OCI-LY1 (cell line): ENCODE results near the gene CDK18.

ENCODE experiments used
- H2AFZ ChIP-seq: fragments of 200-600 bp; sonication (generic), shearing (Covaris generic); 2 replicates; pipeline ENCODE4 v1.6.0; 2014; ENCODE audit warnings: antibody characterized with exemption, mild to moderate bottlenecking, low read length
- H3F3A ChIP-seq: fragments of 200-600 bp; sonication (generic), shearing (Covaris generic); 2 replicates; pipeline ENCODE4 v1.6.0; 2014; ENCODE audit warnings: mild to moderate bottlenecking, antibody characterized with exemption, low read length, moderate library complexity; ENCODE audit not compliant: insufficient read depth
- H3K27ac ChIP-seq: fragments of 200-600 bp; sonication (generic); 2 replicates; pipeline ENCODE4 v1.5.1; 2014; ENCODE audit warnings: low read length, mixed run types, mild to moderate bottlenecking, low read depth; ENCODE audit not compliant: poor library complexity, severe bottlenecking
- H3K27me3 ChIP-seq: fragments of 200-600 bp; sonication (generic); 2 replicates; pipeline ENCODE4 v1.6.0; 2014; ENCODE audit warnings: antibody characterized with exemption, mild to moderate bottlenecking, low read length, moderate library complexity; ENCODE audit not compliant: insufficient read depth
- H3K36me3 ChIP-seq: fragments of 200-600 bp; sonication (generic); 2 replicates; pipeline ENCODE4 v1.6.1; 2014; ENCODE audit warnings: mild to moderate bottlenecking, antibody characterized with exemption, low read length, moderate library complexity, mixed read lengths; ENCODE audit not compliant: insufficient read depth
- H3K4me1 ChIP-seq: fragments of 200-600 bp; sonication (generic); 2 replicates; pipeline ENCODE4 v1.5.1; 2014; ENCODE audit warnings: mild to moderate bottlenecking, low read length, moderate library complexity; ENCODE audit not compliant: insufficient read depth, severe bottlenecking
- H3K4me2 ChIP-seq: fragments of 200-600 bp; sonication (generic), shearing (Covaris generic); 2 replicates; pipeline ENCODE4 v1.6.1; 2014; ENCODE audit warnings: low read length
- H3K4me3 ChIP-seq: fragments of 200-600 bp; sonication (generic); 2 replicates; pipeline ENCODE4 v1.5.1; 2014; ENCODE audit warnings: low read length, low read depth, mild to moderate bottlenecking, mixed read lengths; ENCODE audit not compliant: poor library complexity, severe bottlenecking
- H3K79me2 ChIP-seq: fragments of 200-600 bp; shearing (Covaris generic); 2 replicates; pipeline ENCODE4 v1.6.1; 2016; ENCODE audit warnings: mixed run types, low read length, mixed read lengths; ENCODE audit not compliant: insufficient read depth
- H3K9ac ChIP-seq: fragments of 200-600 bp; sonication (generic), shearing (Covaris generic); 2 replicates; pipeline ENCODE4 v1.6.1; 2014; ENCODE audit warnings: mild to moderate bottlenecking, low read length, mixed read lengths
- H3K9me2 ChIP-seq: fragments of 200-600 bp; sonication (generic), shearing (Covaris generic); 2 replicates; pipeline ENCODE4 v1.6.1; 2014; ENCODE audit warnings: low read depth, mild to moderate bottlenecking, low read length, mixed read lengths
- H3K9me3 ChIP-seq: fragments of 200-600 bp; shearing (Covaris generic); 2 replicates; pipeline ENCODE4 v1.6.1; 2014; ENCODE audit warnings: low read length, mixed read lengths
- H4K20me1 ChIP-seq: fragments of 200-600 bp; sonication (generic), shearing (Covaris generic); 2 replicates; pipeline ENCODE4 v1.6.0; 2016; ENCODE audit warnings: mild to moderate bottlenecking, low read length; ENCODE audit not compliant: insufficient read depth
- EZH2 ChIP-seq: fragments of 200-600 bp; sonication (generic), shearing (Covaris generic); IDR thresholded peaks from 2 replicates; pipeline ENCODE4 v1.8.0; 2017; ENCODE audit warnings: borderline replicate concordance, mixed run types, mild to moderate bottlenecking, antibody characterized with exemption, low read length, moderate library complexity, mixed read lengths
- TF ChIP-seq, protein P1 (sequence below): fragments of 200-600 bp; sonication (generic), shearing (Covaris generic); IDR thresholded peaks from 2 replicates; pipeline ENCODE4 v1.5.1; 2017; ENCODE audit warnings: mild to moderate bottlenecking, antibody characterized with exemption, low read length, moderate library complexity, mixed read lengths

CDK18 gene

DNA sequence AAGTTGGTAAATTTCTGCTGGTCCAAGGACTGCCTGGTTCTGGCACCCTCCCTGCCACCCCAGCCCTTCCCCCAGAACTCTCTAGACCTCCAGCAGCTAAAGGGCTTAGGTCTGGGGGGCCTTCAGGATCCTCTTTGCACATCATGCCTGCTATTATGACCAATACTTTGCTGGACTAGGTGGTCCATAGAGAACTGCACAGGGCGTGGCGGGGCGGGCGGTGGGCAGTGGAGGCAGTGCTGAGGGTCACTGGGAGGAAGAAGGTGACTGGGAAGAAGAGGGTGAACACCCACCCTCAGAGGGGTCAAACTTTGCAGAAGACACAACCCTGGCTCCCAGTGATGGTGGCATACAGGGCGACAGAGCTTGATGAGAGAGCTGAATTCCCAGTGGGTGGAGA lies 18.2 kb downstream of the CDK18 start:
- H3K4me1 ChIP-seq, result no peaks in the 10 kb centered on the region
- no peaks in the 10 kb centered on the region for H3F3A ChIP-seq
- no peak overlapping the region for H3K9ac ChIP-seq
- H3K4me2 ChIP-seq, result no peak overlapping the region
- no peaks in the 10 kb centered on the region for H4K20me1 ChIP-seq
- H2AFZ ChIP-seq, result no peak overlapping the region
- H3K4me3 ChIP-seq, result no peak overlapping the region
- H3K9me3 ChIP-seq, result no peaks in the 10 kb centered on the region
- peaks cover 7% of the 10 kb centered on the region for H3K27me3 ChIP-seq
- no peaks in the 10 kb centered on the region for H3K9me2 ChIP-seq
- TF ChIP-seq EZH2, result no peak
- TF ChIP-seq, protein P1, sequence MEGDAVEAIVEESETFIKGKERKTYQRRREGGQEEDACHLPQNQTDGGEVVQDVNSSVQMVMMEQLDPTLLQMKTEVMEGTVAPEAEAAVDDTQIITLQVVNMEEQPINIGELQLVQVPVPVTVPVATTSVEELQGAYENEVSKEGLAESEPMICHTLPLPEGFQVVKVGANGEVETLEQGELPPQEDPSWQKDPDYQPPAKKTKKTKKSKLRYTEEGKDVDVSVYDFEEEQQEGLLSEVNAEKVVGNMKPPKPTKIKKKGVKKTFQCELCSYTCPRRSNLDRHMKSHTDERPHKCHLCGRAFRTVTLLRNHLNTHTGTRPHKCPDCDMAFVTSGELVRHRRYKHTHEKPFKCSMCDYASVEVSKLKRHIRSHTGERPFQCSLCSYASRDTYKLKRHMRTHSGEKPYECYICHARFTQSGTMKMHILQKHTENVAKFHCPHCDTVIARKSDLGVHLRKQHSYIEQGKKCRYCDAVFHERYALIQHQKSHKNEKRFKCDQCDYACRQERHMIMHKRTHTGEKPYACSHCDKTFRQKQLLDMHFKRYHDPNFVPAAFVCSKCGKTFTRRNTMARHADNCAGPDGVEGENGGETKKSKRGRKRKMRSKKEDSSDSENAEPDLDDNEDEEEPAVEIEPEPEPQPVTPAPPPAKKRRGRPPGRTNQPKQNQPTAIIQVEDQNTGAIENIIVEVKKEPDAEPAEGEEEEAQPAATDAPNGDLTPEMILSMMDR, result no peak
- H3K27ac ChIP-seq, result no peak overlapping the region
- H3K79me2 ChIP-seq, result no peaks in the 10 kb centered on the region
- H3K36me3 ChIP-seq, result no peaks in the 10 kb centered on the region

DNA sequence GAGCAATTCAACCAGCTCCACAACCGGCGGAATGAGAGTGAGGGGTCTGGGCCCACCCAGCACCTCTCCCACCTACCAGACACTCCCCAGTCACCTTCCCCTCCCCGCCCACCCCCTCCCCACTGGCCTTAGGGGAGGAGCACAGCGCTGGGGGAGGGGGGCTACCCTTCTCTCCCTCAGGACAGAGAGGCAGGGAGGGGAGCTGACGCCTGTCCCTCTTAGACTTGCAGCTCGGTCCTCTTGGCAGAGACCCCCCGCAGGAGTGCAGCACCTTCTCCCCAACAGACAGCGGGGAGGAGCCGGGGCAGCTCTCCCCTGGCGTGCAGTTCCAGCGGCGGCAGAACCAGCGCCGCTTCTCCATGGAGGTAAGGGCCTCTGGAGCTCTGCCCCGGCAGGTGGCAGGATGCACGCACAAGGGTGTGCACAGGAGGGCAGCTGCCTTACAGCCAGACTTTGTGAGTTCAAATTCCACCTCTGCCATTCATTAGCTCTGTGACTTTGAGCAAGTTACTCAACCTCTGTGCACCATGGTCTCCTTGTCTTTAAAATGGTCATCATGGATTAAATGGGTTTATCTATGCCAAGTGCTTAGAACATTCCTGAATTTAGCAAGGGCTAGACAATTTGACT lies 18.9 kb downstream of the CDK18 start:
- Histone ChIP-seq H3K9ac (no peak overlapping the region), H3K79me2 (no peaks in the 10 kb centered on the region), H3K4me2 (no peak overlapping the region), H3K4me1 (no peaks in the 10 kb centered on the region), H2AFZ (no peak overlapping the region), H3K9me3 (no peaks in the 10 kb centered on the region), H3K9me2 (no peaks in the 10 kb centered on the region), H3K4me3 (no peak overlapping the region), H3F3A (no peaks in the 10 kb centered on the region), H3K36me3 (no peaks in the 10 kb centered on the region), H3K27ac (no peak overlapping the region), H4K20me1 (no peaks in the 10 kb centered on the region), H3K27me3 (peaks cover 5% of the 10 kb centered on the region)
- TF ChIP-seq EZH2, result no peak

DNA sequence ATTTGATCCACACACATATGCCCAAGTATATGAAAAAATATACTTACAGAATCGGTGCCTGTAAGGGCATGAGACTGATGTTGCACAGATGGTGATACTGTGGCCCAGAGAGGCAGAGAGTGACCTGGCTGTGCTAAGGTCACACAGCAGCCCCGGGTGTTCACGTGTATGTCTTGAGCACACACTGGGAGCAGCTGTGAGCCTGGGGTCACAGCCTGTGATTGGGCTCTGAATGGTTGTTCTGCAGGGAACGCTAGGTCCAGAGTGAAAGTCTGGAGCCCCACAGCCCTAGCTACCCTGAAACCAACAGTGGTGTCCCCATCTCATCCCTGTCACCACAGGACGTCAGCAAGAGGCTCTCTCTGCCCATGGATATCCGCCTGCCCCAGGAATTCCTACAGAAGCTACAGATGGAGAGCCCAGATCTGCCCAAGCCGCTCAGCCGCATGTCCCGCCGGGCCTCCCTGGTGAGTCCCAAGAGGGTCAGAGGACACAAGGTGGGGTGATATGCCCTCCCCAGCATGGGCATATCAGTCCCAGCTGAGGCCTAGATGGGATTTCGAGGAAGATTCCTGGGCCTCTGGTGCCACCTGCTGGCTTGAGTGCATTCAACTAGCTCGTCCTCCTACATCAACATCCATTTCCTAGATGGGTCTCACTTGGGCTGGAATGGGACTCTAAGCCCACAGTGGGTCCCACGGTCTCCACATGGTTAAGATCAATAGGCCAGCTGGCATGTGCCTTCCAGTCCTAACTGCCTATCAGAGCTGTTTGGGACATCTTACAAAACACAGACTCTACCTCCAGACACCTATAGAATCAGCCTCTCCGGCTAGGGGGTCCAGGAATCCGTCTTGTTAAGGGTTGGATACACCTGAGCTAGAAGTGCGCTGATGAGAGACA lies 19.7 kb downstream of the CDK18 start:
- Histone ChIP-seq H3K4me2 (no peak overlapping the region), H3K9me3 (no peaks in the 10 kb centered on the region), H2AFZ (no peak overlapping the region), H4K20me1 (no peaks in the 10 kb centered on the region), H3K4me3 (no peak overlapping the region), H3K27me3 (no peaks in the 10 kb centered on the region; the same call in 1 of the 2 replicates), H3F3A (no peaks in the 10 kb centered on the region), H3K9ac (no peak overlapping the region), H3K4me1 (peaks cover 2% of the 10 kb centered on the region), H3K9me2 (no peaks in the 10 kb centered on the region), H3K27ac (no peak overlapping the region), H3K36me3 (no peaks in the 10 kb centered on the region), H3K79me2 (no peaks in the 10 kb centered on the region)
- TF ChIP-seq EZH2, result no peak
- TF ChIP-seq, protein P1, result peak; percentile 81
